Embryonic facial prominence (tissue), 1 donor: Measurements from ENCODE around the gene NAA60.

Experiments
- DNase-seq: peaks from one replicate; pipeline ENCODE4 v3.0.0-alpha.2; 2016; ENCODE audit errors: extremely low spot score

Gene NAA60

GRCh38 chr16:3443108-3444031 lies at the start of gene NAA60, which contains the start of gene ZNF597:
NAA60 (plus strand) TSS chr16:3443680; CDS start chr16:3476228, 32,548 bp downstream.
ZNF597 (minus strand) TSS chr16:3443504; CDS start chr16:3443153, 351 bp downstream.
- DNase-seq: peak; percentile 83

- no peak for DNase-seq
Measured at GRCh38 chr16:3400446-3400778, 43.1 kb upstream of the NAA60 start.

GRCh38 chr16:3400779-3401688 lies 42.4 kb upstream of the NAA60 start, which contains the start of the genes ZNF174 and ZSCAN32:
ZNF174 (plus strand) TSS chr16:3401215; CDS start chr16:3402005, 790 bp downstream.
ZSCAN32 (minus strand) TSS chr16:3401004; CDS start chr16:3397557, 3,447 bp downstream.
- DNase-seq: peak; percentile 98

GRCh38 chr16:3401719-3402397 lies 41.6 kb upstream of the NAA60 start:
- peak; percentile 6 for DNase-seq

- no peak for DNase-seq
Measured at GRCh38 chr16:3408561-3409197, 34.8 kb upstream of the NAA60 start.

- no peak for DNase-seq
Measured at GRCh38 chr16:3413730-3414379, 29.6 kb upstream of the NAA60 start.

- DNase-seq: no peak
Measured at GRCh38 chr16:3431779-3432219, 11.7 kb upstream of the NAA60 start.

GRCh38 chr16:3434373-3434772 lies 9.1 kb upstream of the NAA60 start:
- no peak for DNase-seq

GRCh38 chr16:3439637-3440036 lies 3.8 kb upstream of the NAA60 start:
- DNase-seq: no peak

- DNase-seq: no peak
Measured at GRCh38 chr16:3444032-3444388, 530 bp downstream of the NAA60 start.

GRCh38 chr16:3454093-3454492 lies 10.6 kb downstream of the NAA60 start:
- DNase-seq: no peak

GRCh38 chr16:3454631-3455147 lies 11.2 kb downstream of the NAA60 start:
- no peak for DNase-seq

- peak; percentile 74 for DNase-seq
Measured at GRCh38 chr16:3457434-3458252, 14.2 kb downstream of the NAA60 start.

GRCh38 chr16:3458278-3458851 lies 14.9 kb downstream of the NAA60 start:
- no peak for DNase-seq

GRCh38 chr16:3458852-3459361 lies 15.4 kb downstream of the NAA60 start:
- DNase-seq: no peak

- DNase-seq: no peak
Measured at GRCh38 chr16:3459401-3460090, 16.1 kb downstream of the NAA60 start.

GRCh38 chr16:3460121-3460520 lies 16.6 kb downstream of the NAA60 start:
- DNase-seq: no peak

- DNase-seq: no peak
Measured at GRCh38 chr16:3460585-3460984, 17.1 kb downstream of the NAA60 start.
